ENCODE measurements around the gene EXD2.
"Not testable (repeated sequence)": the region's sequence is repeated elsewhere in the genome, so short reads cannot be mapped to it uniquely, and the experiment has no call there.

Gene EXD2

DNA sequence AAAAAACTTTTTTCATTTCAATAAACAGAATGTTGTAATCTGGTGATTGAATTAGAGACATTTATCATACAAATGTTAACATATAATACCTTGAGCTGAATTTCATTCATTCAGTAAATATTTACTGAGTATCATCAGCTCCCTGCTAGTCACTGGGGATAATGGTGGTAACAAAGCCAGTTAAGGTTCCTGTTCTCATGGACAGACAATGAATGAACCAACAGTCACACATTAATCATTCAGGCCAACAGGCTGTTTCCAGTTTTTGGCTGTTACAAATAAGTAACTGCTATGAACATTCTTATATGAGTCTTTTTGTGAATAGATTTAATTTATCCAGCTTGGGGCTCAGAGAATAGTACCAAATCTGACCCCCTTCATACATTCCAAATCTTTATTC lies 13.5 kb downstream of the EXD2 start:
- peak; percentile 62 for DNase-seq

DNA sequence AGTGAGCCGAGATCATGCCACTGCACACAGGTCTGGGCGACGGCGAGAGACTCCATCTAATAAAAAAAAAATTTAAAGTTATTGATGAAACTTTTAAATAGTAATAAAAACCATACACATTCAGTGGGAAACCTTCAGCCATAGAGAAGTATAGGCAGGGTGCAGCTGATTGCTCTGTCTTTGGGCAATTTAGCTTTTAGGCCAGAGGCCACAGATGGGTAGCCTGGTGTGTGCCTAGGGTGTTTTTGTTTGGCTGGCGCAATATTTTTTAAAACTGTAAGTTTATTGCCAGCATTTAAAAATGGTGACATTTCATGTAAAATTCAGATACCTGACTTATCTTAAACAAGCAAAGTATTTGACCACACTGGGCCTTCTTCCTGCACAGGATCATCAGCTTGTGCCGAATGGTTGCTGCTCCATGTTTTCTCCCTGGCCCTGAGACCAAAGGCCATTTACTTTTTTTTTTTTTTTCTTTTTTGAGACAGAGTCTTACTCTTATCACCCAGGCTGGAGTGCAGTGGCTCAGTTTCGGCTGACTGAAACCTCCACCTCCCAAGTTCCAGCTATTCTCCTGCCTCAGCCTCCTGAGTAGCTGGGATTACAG lies 16.2 kb downstream of the EXD2 start:
- DNase-seq = no peak

DNA sequence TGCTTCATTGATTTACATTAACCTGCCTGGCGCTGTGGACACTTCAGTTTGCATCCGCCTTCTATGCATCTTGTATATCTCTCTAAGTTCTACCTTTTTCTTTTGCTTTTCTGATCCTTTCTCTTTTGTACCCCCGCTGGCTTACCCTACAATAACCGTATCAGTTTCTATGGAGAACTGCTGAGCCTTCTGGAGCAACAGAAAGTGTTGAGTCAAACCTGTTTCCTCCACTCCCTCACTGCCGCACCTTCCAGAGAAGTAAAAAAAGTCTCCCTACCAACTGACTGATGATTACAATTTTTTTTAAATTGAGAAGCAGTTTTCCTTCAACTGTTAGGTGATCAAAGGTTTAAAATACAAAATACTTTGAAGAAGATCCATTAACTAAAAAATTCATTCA lies 17.4 kb downstream of the EXD2 start:
- no peak for DNase-seq

DNA sequence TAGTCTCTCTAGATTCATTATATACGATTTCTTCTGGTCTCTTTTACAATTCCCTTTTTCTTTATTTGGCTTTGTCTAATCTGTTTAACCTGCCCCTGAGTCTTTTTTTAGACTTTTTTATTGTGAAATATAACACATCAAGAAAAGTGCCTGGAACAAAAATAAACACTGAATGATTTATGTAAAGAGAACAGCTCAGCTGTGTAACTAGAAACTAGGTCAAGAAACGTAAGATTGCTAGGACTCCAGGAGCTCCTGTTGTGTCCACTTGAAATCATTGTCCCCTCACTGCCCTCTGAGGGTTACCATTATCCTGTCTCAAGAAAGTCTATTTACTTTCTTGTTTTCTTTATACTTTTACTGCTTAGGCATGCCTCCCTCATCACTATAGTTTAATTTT lies 23.1 kb downstream of the EXD2 start:
- peak; percentile 25 for DNase-seq

DNA sequence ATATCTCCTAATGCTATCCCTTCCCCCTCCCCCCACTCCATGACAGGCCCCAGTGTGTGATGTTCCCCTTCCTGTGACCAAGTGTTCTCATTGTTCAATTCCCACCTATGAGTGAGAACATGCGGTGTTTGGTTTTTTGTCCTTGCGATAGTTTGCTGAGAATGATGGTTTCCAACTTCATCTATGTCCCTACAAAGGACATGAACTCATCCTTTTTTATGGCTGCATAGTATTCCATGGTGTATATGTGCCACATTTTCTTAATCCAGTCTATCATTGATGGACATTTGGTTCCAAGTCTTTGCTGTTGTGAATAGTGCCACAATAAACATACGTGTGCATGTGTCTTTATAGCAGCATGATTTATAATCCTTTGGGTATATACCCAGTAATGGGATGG lies 26.4 kb downstream of the EXD2 start:
- DNase-seq = not testable (repeated sequence)

DNA sequence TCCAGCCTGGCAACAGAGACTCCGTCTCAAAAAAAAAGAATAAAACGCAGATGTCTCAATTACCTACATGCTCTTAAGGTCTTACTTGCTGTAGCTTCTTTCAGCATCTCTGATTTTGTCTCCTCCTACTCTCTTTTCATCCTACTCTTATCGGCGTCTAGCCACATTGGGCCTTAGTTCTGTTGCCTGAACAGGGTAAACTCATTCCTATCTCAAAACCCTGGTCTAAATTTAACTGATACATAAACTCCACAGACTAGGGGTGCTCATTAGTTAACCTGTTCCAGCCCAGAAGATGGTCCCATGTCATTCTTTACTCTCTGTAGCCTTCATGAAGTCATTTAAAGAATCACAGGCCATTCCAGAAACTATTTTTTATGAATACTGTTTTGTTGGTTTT lies 33.6 kb downstream of the EXD2 start:
- no peak for DNase-seq

DNA sequence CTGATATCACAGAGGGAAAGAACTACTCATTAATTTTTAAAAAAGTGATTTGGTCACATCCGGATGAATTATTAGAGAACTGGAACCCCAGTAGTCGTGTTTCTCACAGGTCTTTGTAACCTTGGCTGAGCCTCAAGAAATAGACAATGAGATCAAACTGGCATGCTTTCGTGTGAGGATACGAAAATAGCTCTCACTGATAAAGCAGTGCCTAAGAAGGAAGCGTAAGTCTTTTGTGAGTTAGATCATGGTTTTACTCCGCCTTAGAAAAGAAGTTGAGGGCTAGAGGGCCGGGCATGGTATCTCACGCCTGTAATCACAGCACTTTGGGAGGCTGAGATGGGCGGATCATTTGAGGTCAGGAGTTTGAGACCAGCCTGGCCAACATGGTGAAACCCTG lies 34.9 kb downstream of the EXD2 start:
- no peak for DNase-seq

DNA sequence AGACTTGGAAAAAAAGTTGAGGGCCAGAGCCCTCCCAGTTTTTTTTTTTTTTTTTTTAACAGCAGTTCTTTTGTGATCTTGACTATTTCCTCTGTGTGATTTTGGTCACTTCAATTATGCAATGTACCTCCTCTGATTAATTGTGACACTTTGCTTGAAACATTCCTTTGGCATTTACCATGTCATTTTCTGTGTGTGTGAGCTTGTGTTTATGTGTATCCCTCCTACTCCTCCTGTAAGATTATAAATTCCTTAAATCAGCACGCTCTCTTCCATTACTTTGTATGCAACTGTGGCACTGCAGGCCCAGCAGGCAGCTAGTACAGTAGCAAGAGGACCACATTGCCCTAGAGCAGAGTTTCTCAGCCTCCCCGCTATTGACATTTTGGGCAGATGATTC lies 35.4 kb downstream of the EXD2 start:
- no peak for DNase-seq

DNA sequence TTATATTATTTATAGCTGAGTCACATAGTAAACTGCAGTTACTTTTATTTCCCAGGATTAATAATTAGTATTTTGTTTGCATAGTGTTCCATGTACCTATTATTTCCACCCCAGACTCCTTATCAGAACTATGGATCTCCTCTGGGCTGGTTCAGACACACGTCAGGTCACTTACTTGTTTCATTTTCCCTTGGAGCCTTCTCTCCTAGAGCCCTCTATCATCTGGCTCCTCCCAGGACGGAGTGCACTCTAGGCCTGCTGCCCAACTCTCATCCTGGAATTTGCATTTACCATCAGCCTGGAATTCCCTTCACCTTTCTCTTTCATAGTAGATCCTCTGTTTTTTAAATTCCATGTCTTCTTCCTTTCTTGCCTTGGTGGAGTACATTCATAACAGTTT lies 40.2 kb downstream of the EXD2 start:
- no peak for DNase-seq

DNA sequence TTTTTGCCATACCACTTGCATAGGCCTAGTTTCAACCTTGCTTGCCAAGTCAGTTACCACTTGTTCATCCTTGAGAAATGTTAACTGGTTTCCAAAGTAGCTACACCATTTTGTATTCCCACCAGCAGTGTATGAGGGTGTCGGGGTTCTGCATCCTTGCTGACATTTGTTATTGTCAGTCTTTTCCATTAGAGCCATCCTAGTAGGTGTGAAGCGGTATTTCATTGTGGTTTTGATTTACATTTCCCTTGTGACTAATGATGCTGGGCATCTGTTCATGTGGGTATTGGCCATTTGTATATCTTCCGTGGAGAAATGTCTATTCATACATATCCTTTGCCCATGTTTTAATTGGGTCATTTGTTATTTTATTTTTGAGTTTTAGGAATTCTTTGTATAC lies 41.1 kb downstream of the EXD2 start:
- no peak for DNase-seq

DNA sequence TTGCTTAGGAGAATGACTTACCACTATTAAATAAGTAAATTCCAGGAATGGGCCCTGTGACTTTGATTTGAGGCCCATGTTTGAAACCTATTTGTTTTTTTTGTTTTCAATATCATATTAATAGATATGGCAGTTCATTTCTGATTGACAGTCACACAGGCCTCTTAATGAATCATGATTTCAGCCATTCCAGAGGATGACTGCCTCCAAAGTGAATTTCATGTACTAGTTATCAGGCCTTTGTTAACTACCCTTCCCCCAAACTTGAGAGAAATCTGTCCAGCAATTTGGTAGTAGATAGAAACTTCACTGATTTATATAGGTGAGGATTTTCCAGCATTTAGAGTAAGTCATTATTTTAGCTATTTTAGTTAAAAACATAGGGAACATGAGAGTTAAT lies 42.8 kb downstream of the EXD2 start:
- DNase-seq = no peak

DNA sequence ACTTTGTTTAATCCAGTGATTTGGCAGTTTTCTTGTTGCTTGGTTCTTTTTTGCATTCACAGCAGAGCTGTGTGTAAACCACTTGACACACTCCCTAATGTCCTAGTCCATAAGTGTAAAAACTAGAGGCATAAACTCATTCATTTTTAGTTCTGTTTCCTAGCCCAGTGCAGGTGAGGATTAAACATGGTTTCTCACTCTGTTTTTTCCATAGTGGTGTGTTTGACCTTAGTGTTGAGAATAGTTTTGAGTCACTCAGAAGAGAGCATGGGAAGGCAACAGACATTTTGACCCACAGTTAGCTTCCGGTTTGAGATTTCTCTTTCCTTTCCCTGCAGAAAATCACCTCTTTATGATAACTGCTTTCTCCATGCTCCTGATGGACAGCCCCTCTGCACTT lies 44.4 kb downstream of the EXD2 start:
- no peak for DNase-seq

DNA sequence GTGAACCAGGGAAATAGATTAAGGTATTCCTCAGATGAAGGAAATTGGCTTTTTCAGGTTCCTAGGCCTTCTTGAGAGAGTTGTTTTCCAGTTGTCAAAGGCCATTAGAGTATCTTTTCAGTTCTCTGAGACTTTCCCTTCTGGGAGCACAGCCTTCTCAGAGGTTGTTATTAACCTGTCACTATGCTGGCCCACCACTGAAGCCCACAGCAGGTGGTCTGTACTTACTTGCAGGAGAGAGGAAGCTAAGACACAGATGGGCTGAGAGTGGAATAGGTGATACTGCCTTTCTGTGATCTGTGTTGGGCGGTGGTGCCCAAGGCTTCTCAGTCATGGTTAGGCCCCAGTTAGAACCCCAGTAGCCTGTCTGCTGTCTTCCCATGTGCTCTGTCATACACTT lies 45.8 kb downstream of the EXD2 start:
- DNase-seq = peak; percentile 34

DNA sequence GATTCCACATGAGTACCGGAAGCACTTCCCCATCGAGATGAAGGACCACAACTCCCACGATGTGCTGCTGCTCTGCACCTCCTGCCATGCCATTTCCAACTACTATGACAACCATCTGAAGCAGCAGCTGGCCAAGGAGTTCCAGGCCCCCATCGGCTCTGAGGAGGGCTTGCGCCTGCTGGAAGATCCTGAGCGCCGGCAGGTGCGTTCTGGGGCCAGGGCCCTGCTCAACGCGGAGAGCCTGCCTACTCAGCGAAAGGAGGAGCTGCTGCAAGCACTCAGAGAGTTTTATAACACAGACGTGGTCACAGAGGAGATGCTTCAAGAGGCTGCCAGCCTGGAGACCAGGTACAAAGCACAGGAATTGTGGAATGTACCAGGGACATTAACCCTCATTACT lies 46.3 kb downstream of the EXD2 start:
- DNase-seq = no peak

DNA sequence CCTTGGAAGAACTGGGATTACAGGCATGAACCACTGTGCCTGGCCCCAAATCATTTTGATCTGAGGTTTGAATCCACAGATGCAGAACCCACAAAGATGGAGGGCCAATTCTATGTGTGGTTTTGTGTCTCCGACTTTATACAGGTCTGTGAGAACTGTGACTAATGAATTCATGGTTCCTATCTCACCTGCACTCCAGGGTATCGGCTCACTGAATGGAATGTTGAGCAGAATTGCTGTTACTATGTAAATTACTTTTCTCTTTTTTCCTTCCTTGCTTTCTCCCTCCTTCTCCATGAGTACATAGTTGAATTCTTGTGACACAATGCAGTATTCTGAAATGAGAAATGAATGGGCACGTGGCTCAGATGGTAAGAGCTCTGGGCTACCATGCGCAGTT lies 47.6 kb downstream of the EXD2 start:
- no peak for DNase-seq

DNA sequence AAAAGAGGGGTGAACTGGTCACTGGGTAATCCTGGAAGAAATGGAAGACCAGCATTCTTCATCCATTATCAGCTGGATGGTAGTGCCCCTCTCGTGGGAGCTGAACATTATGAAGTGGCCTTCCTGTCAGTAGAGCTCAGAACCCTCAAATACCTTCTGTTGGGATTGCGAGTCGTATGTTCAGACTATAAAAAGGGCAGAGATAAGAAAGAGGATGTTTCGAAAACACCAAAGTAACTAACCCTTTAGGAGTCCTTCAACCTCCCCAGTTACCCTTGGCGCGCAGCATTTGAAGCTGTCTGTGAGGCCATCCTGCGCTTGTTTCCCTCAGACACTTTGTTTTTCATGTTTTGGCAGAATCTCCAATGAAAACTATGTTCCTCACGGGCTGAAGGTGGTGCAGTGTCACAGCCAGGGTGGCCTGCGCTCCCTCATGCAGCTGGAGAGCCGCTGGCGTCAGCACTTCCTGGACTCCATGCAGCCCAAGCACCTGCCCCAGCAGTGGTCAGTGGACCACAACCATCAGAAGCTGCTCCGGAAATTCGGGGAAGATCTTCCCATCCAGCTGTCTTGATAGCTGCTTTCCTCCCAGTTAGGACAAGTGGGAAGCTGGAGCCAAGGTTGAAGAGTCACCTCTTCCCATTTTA lies 49.4 kb downstream of the EXD2 start:
- DNase-seq = no peak

DNA sequence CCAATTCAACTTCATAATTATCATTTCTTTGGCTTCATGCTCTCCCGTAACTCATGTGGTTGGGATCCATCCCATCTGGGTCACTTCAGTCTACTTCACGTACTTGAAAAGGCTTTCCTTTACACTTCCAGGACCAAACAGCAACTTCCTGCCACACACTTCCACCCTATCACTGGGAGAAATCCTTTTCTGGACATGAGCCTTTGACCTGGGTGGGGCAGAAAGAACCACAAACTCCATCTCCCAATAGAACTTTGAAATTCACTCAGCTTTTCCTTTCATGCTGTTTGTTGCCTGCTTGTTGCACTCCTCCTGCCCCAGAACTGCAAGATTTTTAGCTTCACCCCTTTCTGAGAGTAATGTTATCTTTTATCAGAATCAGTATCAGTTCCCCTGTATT lies 50.3 kb downstream of the EXD2 start:
- DNase-seq = no peak

DNA sequence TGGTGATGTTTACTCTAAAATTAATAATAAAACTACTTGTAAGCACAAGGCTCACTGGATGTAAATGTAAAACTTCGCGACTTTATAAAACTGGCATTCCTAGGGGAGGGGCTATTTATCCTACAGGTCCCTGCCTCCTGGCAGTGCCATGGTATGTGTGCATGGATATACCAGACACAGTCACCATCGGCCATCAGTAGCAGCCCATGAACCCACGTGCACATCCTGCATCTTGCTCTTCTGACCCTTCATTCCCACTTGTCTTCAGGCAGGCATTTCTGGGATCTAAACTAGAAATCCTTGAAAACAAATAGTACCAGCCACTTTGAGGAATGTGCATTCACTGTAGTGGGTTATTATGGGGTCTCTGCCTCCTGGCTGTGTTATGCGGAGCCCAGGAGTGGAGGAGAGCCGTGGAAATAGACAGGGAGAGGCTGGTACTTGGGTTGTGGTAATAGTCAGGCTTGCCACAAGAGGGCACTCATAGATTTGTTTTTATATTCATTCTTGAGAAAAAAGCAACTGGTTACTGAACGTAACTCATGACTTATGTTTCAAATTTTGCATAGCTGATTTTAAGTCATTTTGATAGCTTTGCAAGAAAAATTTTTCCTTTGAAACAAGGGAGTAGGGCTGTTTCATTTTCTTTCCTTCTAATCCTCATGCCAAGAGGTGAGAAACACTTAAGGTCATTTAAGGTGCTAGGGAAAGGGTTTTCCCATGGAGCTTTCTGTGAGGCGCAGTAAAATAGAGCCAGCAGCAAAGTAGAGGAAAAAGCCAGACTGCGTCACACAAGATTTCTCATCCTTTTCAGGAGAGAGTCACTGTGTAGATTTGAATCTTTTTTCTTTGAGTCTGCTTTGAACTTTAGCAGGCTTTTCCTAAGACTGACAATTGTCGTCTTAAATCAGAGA lies 51.3 kb downstream of the EXD2 start:
- peak; percentile 67 for DNase-seq

DNA sequence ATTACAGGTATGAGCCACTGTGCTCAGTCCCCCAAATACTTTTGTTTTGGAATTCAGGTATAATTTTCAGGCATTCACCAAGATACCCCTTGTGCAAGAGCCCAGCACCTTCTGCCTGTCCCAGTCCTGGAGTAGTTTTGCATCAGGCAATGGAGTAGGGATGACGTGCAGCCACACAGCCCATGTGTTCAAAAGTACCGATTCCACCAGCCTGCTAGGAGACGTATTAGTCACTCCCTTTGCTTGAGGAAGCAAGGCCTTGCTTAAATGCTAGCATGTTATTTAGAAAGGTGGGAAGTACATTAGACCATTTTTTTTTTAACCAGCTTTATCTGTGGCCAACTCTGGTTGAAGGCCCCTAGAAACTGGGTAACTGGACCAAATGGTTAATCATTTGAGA lies 53.6 kb downstream of the EXD2 start:
- no peak for DNase-seq

DNA sequence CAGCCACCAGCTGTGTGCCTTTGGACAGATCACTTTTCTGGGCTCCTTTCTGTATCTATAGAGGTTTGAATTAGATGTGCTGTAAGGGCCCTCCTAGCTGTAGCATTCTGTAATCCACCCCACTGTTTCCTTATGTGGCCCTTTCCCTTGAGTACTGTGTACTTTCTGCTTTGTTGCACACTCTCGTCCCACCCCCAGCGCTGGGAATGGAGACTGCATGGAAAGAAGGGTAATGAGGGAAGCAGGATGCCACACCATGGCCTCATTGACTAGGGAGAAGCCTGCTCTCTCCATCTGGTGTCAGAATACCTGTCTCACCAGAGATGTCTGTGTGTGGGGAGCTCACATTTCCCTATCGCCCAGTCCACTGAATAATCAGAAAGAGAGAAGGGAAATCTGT lies 55.0 kb downstream of the EXD2 start:
- peak; percentile 80 for DNase-seq

DNA sequence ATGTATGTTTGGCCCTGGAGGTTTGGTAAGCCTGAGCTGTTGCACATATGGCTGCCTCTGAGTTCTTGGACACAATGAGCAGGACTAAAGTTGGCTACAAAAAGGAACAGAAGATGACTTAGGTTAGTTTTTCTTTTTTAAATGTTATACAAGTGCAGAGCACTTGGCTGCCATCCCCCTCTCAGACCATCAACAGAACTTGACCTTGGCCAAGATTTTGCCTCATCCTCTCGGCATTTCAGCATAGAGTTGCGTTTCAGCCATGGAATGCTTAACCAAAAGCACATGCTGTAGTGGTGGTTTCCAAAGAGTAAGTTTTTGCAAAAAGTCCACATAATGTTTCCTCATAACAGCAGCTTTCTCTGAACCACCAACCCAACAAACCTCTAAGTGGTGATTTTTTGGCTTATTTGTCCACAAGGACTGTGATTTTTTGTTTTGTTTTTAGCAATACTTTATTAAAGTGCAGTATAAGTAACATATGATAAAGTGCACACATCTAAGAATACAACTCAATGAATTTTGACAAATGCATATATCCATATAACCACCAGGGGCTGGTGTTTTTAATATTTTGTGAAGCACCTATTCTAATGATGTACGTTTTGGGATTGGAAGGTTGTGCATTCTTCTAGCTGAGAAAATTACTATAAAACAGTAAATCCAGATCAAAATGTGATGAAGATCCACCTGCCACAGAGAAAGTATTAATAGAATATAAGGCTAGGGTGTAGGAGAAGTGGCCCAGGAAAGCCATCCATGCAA lies 56.6 kb downstream of the EXD2 start:
- DNase-seq = no peak

DNA sequence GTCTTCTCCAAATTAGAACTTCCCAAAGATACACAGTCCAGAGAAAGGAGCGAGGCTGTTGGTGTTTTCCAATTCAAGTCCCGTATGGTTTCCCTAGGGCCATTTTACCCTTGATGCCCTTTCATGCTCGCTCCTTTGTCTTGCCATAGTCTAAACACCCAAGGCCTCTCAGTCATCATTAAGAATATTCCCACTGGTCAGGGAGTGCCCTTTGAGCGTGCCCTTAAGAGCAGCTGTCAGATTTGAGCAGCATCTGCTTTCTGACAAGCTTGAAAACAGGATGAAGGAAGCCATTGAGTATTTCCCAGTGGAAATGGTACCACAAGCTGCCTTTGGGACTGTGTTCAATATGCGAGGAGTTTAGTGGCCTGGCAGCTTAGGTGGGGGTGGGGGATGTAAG lies 58.3 kb downstream of the EXD2 start:
- DNase-seq = no peak

DNA sequence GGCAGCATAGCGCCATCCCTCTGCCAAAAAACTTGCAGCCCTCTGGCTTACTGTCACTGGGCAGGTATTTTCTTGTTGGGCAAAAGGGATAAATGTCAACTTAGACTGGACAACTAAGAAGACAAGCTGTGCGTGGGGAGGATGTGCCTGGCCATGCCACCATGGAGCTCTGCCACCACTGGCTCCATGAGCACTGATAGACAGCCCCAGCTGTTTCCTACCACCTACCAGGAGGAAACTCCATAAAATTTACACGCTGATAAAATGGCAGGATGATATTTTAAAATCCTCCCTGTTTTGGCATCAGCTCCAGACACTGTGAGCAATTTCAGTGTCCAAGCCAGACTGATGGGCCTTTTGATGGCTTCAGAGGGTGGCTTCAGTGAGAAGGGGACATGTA lies 61.6 kb downstream of the EXD2 start:
- no peak for DNase-seq

DNA sequence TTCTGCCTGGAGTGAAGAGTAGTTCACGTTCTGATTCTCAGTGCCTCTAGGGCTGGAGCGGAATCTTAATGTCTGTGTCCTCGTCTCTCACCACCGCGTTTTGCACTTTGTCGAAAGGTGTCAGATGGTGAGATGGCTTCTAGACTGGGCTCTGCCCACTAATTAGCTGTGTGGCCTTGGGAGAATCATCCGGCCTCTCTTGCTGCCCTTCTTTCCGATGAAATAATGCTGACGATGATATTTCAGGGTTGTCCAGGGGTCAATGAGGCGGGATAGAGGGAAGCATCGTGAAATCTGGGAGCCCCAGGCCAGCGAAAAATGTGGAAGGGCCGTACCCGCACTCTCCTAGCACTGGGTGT lies 67.8 kb downstream of the EXD2 start:
- DNase-seq = peak; percentile 47
